ENCODE data around the gene HOXB7.

The HOXB7 gene

GRCh38 chr17:48642059-48642842 lies 31.4 kb upstream of the HOXB7 start:
- DNase-seq, result no peak
- TF ChIP-seq POLR2A (IDR thresholded peaks at IDR 0.05; ENCODE audit: low read length), result no peak
- no peak for TF ChIP-seq GATA1 (IDR thresholded peaks at IDR 0.05; ENCODE audit: low read depth, low read length)

GRCh38 chr17:48641541-48642058 lies 30.8 kb upstream of the HOXB7 start:
- TF ChIP-seq GATA1 (IDR thresholded peaks at IDR 0.05; ENCODE audit: low read depth, low read length), result no peak
- DNase-seq, result no peak

DNA sequence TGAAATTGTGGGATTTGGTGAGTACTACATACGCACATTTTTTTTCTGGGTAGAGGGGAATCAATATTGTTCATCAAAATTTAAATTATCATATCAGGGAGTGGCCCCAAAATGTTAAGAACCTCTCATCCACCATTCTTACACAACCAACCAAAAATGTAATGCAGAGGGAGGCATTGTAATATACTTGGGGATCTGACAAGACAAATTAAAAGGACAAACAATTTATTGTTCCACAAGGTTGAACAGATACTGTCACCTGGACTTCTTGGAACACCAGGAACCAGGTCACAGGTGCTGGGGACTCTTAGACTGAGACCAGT lies 30.0 kb upstream of the HOXB7 start:
- no peak for DNase-seq
- TF ChIP-seq GATA1 (IDR thresholded peaks at IDR 0.05; ENCODE audit: low read depth, low read length), result no peak
- TF ChIP-seq POLR2A (IDR thresholded peaks at IDR 0.05; ENCODE audit: low read length), result no peak

- TF ChIP-seq GATA1 (IDR thresholded peaks at IDR 0.05; ENCODE audit: low read depth, low read length) (no peak), POLR2A (IDR thresholded peaks at IDR 0.05; ENCODE audit: low read length) (no peak)
- no peak for DNase-seq
These were observed 29.4 kb upstream of the HOXB7 start for GRCh38 chr17:48639982-48640857.

- TF ChIP-seq GATA1 (IDR thresholded peaks at IDR 0.05; ENCODE audit: low read depth, low read length), result no peak
- no peak for TF ChIP-seq POLR2A (IDR thresholded peaks at IDR 0.05; ENCODE audit: low read length)
- no peak for DNase-seq
These were observed 28.3 kb upstream of the HOXB7 start for GRCh38 chr17:48639136-48639535.

- TF ChIP-seq GATA1 (IDR thresholded peaks at IDR 0.05; ENCODE audit: low read depth, low read length), result no peak
- no peak for TF ChIP-seq POLR2A (IDR thresholded peaks at IDR 0.05; ENCODE audit: low read length)
- no peak for DNase-seq
These were observed 26.8 kb upstream of the HOXB7 start for GRCh38 chr17:48637323-48638260.

GRCh38 chr17:48636177-48637018 lies 25.6 kb upstream of the HOXB7 start:
- DNase-seq, result peak; percentile 80 to 81
- TF ChIP-seq GATA1 (IDR thresholded peaks at IDR 0.05; ENCODE audit: low read depth, low read length) (no peak), POLR2A (IDR thresholded peaks at IDR 0.05; ENCODE audit: low read length) (no peak)

- DNase-seq, result no peak
- TF ChIP-seq POLR2A (IDR thresholded peaks at IDR 0.05; ENCODE audit: low read length), result no peak
- TF ChIP-seq GATA1 (IDR thresholded peaks at IDR 0.05; ENCODE audit: low read depth, low read length), result no peak
These were observed 23.8 kb upstream of the HOXB7 start for GRCh38 chr17:48634493-48635208.

- DNase-seq, result no peak
- no peak for TF ChIP-seq POLR2A (IDR thresholded peaks at IDR 0.05; ENCODE audit: low read length)
- TF ChIP-seq GATA1 (IDR thresholded peaks at IDR 0.05; ENCODE audit: low read depth, low read length), result no peak
These were observed 22.5 kb upstream of the HOXB7 start for GRCh38 chr17:48633266-48633677.

GRCh38 chr17:48632579-48633265 lies 21.9 kb upstream of the HOXB7 start:
- TF ChIP-seq POLR2A (IDR thresholded peaks at IDR 0.05; ENCODE audit: low read length) (no peak), GATA1 (IDR thresholded peaks at IDR 0.05; ENCODE audit: low read depth, low read length) (no peak)
- no peak for DNase-seq

- DNase-seq, result no peak
- TF ChIP-seq GATA1 (IDR thresholded peaks at IDR 0.05; ENCODE audit: low read depth, low read length), result no peak
- TF ChIP-seq POLR2A (IDR thresholded peaks at IDR 0.05; ENCODE audit: low read length), result no peak
These were observed 21.1 kb upstream of the HOXB7 start for GRCh38 chr17:48631693-48632578.
